H1 (cell line): ENCODE data around the gene BTBD3. TPM values are rescaled to one million over a fixed set of nuclear protein-coding genes. Genes with fewer than 3 reads are reported as not detected.

ENCODE experiments used
- CTCF ChIA-PET: fragments of 300-600 bp; sonication (Branson Sonifier 250); formaldehyde crosslinking; loops from one replicate; lab custom pipeline; 2021; ENCODE audit not compliant: partially characterized antibody; lab: Charles Lee
- POLR2A ChIA-PET: fragments of 300-600 bp; sonication (Branson Sonifier 250); formaldehyde crosslinking; loops from one replicate; lab custom pipeline; 2021; ENCODE audit warnings: inconsistent platforms; ENCODE audit not compliant: partially characterized antibody; lab: Charles Lee
- DNase-seq, 2 experiments: peaks; one replicate each; pipeline versions ENCODE4 v3.0.0 to v3.0.0-alpha.2; 2010 to 2022; ENCODE audit warnings: low spot score in 2 of 2, low read depth in 1 of 2, mixed read lengths in 1 of 2
- FAIRE-seq: peaks from 2 replicates; lab custom pipeline; 2011; peaks lifted over from hg19 to GRCh38; lab: Jason Lieb, UNC
- H2AFZ ChIP-seq: 2 replicates; pipeline ENCODE4 v1.8.1; 2012; ENCODE audit warnings: low read length, inconsistent platforms
- H2AK5ac ChIP-seq: 2 replicates; pipeline ENCODE4 v1.6.1; 2013; ENCODE audit warnings: low read depth, low read length
- H2BK120ac ChIP-seq: replicated peaks from 2 replicates; pipeline ENCODE3; 2013; ENCODE audit warnings: low read depth, low read length, inconsistent platforms
- H2BK12ac ChIP-seq: 2 replicates; pipeline ENCODE4 v1.6.1; 2013; ENCODE audit warnings: low read depth, low read length
- H2BK15ac ChIP-seq: 2 replicates; pipeline ENCODE4 v1.6.1; 2013; ENCODE audit warnings: low read length
- H2BK20ac ChIP-seq: 2 replicates; pipeline ENCODE4 v1.6.1; 2013; ENCODE audit warnings: low read length
- H2BK5ac ChIP-seq: 2 replicates; pipeline ENCODE4 v1.6.1; 2013; ENCODE audit warnings: low read depth, low read length
- H3K14ac ChIP-seq: 2 replicates; pipeline ENCODE4 v1.6.1; 2013; ENCODE audit warnings: inconsistent platforms; ENCODE audit not compliant: insufficient read length
- H3K18ac ChIP-seq: 2 replicates; pipeline ENCODE4 v1.6.1; 2013; ENCODE audit warnings: low read length; ENCODE audit errors: extremely low read depth
- H3K23ac ChIP-seq: 2 replicates; pipeline ENCODE4 v1.6.1; 2013; ENCODE audit warnings: inconsistent platforms; ENCODE audit not compliant: insufficient read length
- H3K23me2 ChIP-seq: 2 replicates; pipeline ENCODE4 v1.6.1; 2013; ENCODE audit warnings: low read depth, low read length
- H3K27ac ChIP-seq: 2 replicates; pipeline ENCODE4 v1.6.1; 2011; ENCODE audit warnings: low read depth, low read length, inconsistent platforms
- H3K27me3 ChIP-seq, 4 experiments: replicated peaks in 1 of 4; 1 replicate in 1 of 4; 2 replicates in 3 of 4; pipeline versions ENCODE4 v1.6.1 to v1.8.1; 2011 to 2013; ENCODE audit warnings: low read length in 3 of 4, mild to moderate bottlenecking in 3 of 4, inconsistent platforms in 2 of 4, mixed read lengths in 2 of 4, moderate library complexity in 1 of 4; ENCODE audit not compliant: control insufficient read depth in 3 of 4, insufficient read depth in 3 of 4; ENCODE audit errors: extremely low read depth in 1 of 4
- H3K36me3 ChIP-seq, 4 experiments: 2 replicates each; pipeline versions ENCODE4 v1.6.1 to v1.8.1; 2011 to 2013; ENCODE audit warnings: mild to moderate bottlenecking in 4 of 4, low read length in 3 of 4, moderate library complexity in 2 of 4, control low read depth in 1 of 4, inconsistent platforms in 1 of 4; ENCODE audit not compliant: insufficient read depth in 4 of 4, control insufficient read depth in 2 of 4
- H3K4ac ChIP-seq: replicated peaks from 2 replicates; pipeline ENCODE3; 2013; ENCODE audit warnings: low read length, low read depth, mixed read lengths, inconsistent platforms; ENCODE audit not compliant: insufficient read length
- H3K4me1 ChIP-seq, 4 experiments: replicated peaks in 1 of 4; 1 replicate in 1 of 4; 2 replicates in 3 of 4; pipeline versions ENCODE4 v1.6.1 to v1.8.1; 2011 to 2013; ENCODE audit warnings: low read length in 3 of 4, inconsistent platforms in 2 of 4, mixed read lengths in 1 of 4; ENCODE audit not compliant: insufficient read depth in 4 of 4, control insufficient read depth in 3 of 4
- H3K4me2 ChIP-seq, 2 experiments: 2 replicates each; pipeline versions ENCODE4 v1.6.1 to v1.8.1; 2011 to 2013; ENCODE audit warnings: low read depth in 2 of 2, low read length in 2 of 2, control low read depth in 1 of 2, inconsistent platforms in 1 of 2, mild to moderate bottlenecking in 1 of 2; ENCODE audit not compliant: insufficient read depth in 1 of 2
- H3K4me3 ChIP-seq, 4 experiments: fragments of 200-600, 300-600 bp in 1 of 4; sonication (generic), shearing (Covaris generic), sonication (Bioruptor Twin) in 1 of 4; 2 replicates each; pipeline versions ENCODE4 v1.5.1 to v1.8.1; 2011 to 2016; ENCODE audit warnings: low read length in 4 of 4, low read depth in 3 of 4, control low read depth in 2 of 4, inconsistent platforms in 2 of 4, mild to moderate bottlenecking in 2 of 4, mixed read lengths in 1 of 4, moderate library complexity in 1 of 4; ENCODE audit not compliant: insufficient read depth in 2 of 4; ENCODE audit errors: extremely low read depth in 1 of 4
- H3K56ac ChIP-seq: replicated peaks from 2 replicates; pipeline ENCODE3; 2013; ENCODE audit warnings: low read depth, mild to moderate bottlenecking, mixed read lengths, low read length, inconsistent platforms; ENCODE audit not compliant: insufficient read length
- H3K79me1 ChIP-seq: 2 replicates; pipeline ENCODE4 v1.6.1; 2013; ENCODE audit warnings: low read depth, low read length, control low read depth
- H3K79me2 ChIP-seq, 2 experiments: 2 replicates each; pipeline versions ENCODE4 v1.6.1 to v1.8.1; 2012 to 2013; ENCODE audit warnings: low read length in 2 of 2, mild to moderate bottlenecking in 2 of 2, inconsistent platforms in 1 of 2; ENCODE audit not compliant: insufficient read depth in 2 of 2, control insufficient read depth in 1 of 2
- H3K9ac ChIP-seq, 4 experiments: replicated peaks in 1 of 4; 1 replicate in 1 of 4; 2 replicates in 3 of 4; pipeline versions ENCODE4 v1.6.1 to v1.8.1; 2011 to 2013; ENCODE audit warnings: low read depth in 3 of 4, low read length in 3 of 4, control low read depth in 2 of 4, mild to moderate bottlenecking in 2 of 4, moderate library complexity in 2 of 4, inconsistent platforms in 1 of 4; ENCODE audit errors: extremely low read depth in 1 of 4
- H3K9me3 ChIP-seq, 2 experiments: 2 replicates each; pipeline versions ENCODE4 v1.6.1 to v1.8.1; 2012 to 2013; ENCODE audit warnings: mild to moderate bottlenecking in 2 of 2, moderate library complexity in 2 of 2, control low read depth in 1 of 2, inconsistent platforms in 1 of 2, low read depth in 1 of 2, low read length in 1 of 2, mixed read lengths in 1 of 2; ENCODE audit not compliant: insufficient read depth in 2 of 2
- H4K20me1 ChIP-seq, 2 experiments: replicated peaks in 1 of 2; 2 replicates each; pipeline versions ENCODE3 to v1.8.1; 2011 to 2013; ENCODE audit warnings: inconsistent platforms in 2 of 2, low read length in 2 of 2, mild to moderate bottlenecking in 1 of 2; ENCODE audit not compliant: insufficient read depth in 2 of 2, control insufficient read depth in 1 of 2
- H4K5ac ChIP-seq: 2 replicates; pipeline ENCODE4 v1.6.1; 2013; ENCODE audit warnings: low read length, low read depth, mixed read lengths, inconsistent platforms; ENCODE audit not compliant: insufficient read length
- H4K8ac ChIP-seq: 2 replicates; pipeline ENCODE4 v1.8.0; 2013; ENCODE audit warnings: mild to moderate bottlenecking, moderate library complexity, low read length, inconsistent platforms; ENCODE audit not compliant: insufficient read depth; ENCODE audit errors: extremely low read depth
- H4K91ac ChIP-seq: replicated peaks from 2 replicates; pipeline ENCODE3; 2013; ENCODE audit warnings: low read length, mixed read lengths, inconsistent platforms; ENCODE audit not compliant: insufficient read length
- CBX5 ChIP-seq: fragments of 300-800, 300-1000 bp; sonication (generic); IDR thresholded peaks from 2 replicates; pipeline ENCODE4 v1.7.1; 2016; ENCODE audit warnings: antibody characterized with exemption, low read length, low read depth
- CREB1 ChIP-seq: IDR thresholded peaks from 2 replicates; pipeline ENCODE4 v1.6.1; 2012; ENCODE audit warnings: inconsistent platforms
- EZH2 ChIP-seq: fragments of 200-600 bp; sonication (generic); IDR thresholded peaks from 2 replicates; pipeline ENCODE4 v1.7.1; 2012; ENCODE audit warnings: low read depth, mild to moderate bottlenecking, moderate library complexity, low read length, inconsistent platforms; ENCODE audit not compliant: severe bottlenecking
- JUN ChIP-seq: IDR thresholded peaks from 2 replicates; pipeline ENCODE4 v1.6.1; 2011; ENCODE audit warnings: low read depth, mild to moderate bottlenecking, improper control_type of control experiment, low read length
- MAFK ChIP-seq: IDR thresholded peaks from 2 replicates; pipeline ENCODE4 v1.6.1; 2012; ENCODE audit warnings: low read depth, mild to moderate bottlenecking, improper control_type of control experiment, low read length
- MAX ChIP-seq: IDR thresholded peaks from 2 replicates; pipeline ENCODE4 v1.6.1; 2012; ENCODE audit warnings: inconsistent platforms
- NRF1 ChIP-seq: IDR thresholded peaks from 2 replicates; pipeline ENCODE4 v1.6.1; 2011; ENCODE audit warnings: mild to moderate bottlenecking, low read depth, low read length, improper control_type of control experiment
- POLR2AphosphoS5 ChIP-seq: IDR thresholded peaks from 2 replicates; pipeline ENCODE4 v1.6.1; 2011; ENCODE audit warnings: low read depth, low read length
- SIX5 ChIP-seq: IDR thresholded peaks from 2 replicates; pipeline ENCODE4 v1.6.1; 2011; ENCODE audit warnings: mild to moderate bottlenecking, low read depth, low read length
- SP1 ChIP-seq: IDR thresholded peaks from 2 replicates; pipeline ENCODE4 v1.6.1; 2011; ENCODE audit warnings: low read depth, low read length
- WGBS, 2 experiments: shearing (Covaris generic) in 1 of 2; methylation state at CpG; one replicate each; pipeline versions ENCODE4 v1.1.6 to v1.1.7; 2013 to 2015; ENCODE audit warnings: low lambda C conversion rate in 2 of 2, mixed read lengths in 2 of 2, inconsistent platforms in 1 of 2, low coverage in 1 of 2, missing lambda C conversion rate in 1 of 2; ENCODE audit not compliant: insufficient replicate concordance in 2 of 2, insufficient coverage in 1 of 2, insufficient read length in 1 of 2; ENCODE audit errors: extremely low coverage in 1 of 2, missing lambda C conversion rate in 1 of 2; 5-methylcytosine and 5-hydroxymethylcytosine counted together
- polyA plus RNA-seq, 7 experiments: library from polyadenylated mRNA; depleted of rRNA in 3 of 7; stranded (reverse) in 5 of 7; unstranded in 2 of 7; fragments of >200 nt in 5 of 7; fragments of 200-250 nt in 2 of 7; gene quantifications; 1 replicate in 5 of 7; 2 replicates in 1 of 7; 4 replicates in 1 of 7; pipeline versions ENCODE4 v1.2.1 to v1.2.3, GENCODE V29; 2011 to 2013; ENCODE audit warnings: missing spikeins in 2 of 7, mixed read lengths in 2 of 7
- total RNA-seq: library from RNA; stranded (reverse); fragmentation: NEBNext Ultra II Directional; extraction: Animal tissue kit (Norgen Biotek cat#: 25700); gene quantifications from 2 replicates; pipeline ENCODE4 v1.2.1, GENCODE V29; 2021

BTBD3 gene
- total and polyA plus RNA-seq, 2 of the 8 experiments (the other 6 are each of a cell fraction or from before 2014, with no cell fraction given), result 36.7 to 45.5 TPM

- CTCF ChIA-PET, result no interaction called here
- FAIRE-seq, result no peak
- H3K14ac ChIP-seq, result no peak overlapping the region
- H2AK5ac ChIP-seq, result no peak overlapping the region
- no peaks in the 10 kb centered on the region for H3K4me1 ChIP-seq
- H3K36me3 ChIP-seq, result no peaks in the 10 kb centered on the region; a peak in 1 of 8 replicates
- no peaks in the 10 kb centered on the region for H3K79me1 ChIP-seq
- H4K91ac ChIP-seq, result no peak overlapping the region
- TF ChIP-seq CREB1 (no peak), MAFK (no peak), CBX5 (no peak), EZH2 (no peak), MAX (no peak), NRF1 (no peak), SP1 (no peak), JUN (no peak), SIX5 (no peak), POLR2AphosphoS5 (no peak)
- H3K23ac ChIP-seq, result no peak overlapping the region
- H4K5ac ChIP-seq, result no peak overlapping the region
- no peak overlapping the region for H2BK20ac ChIP-seq
- no peak overlapping the region for H3K4me3 ChIP-seq
- no peaks in the 10 kb centered on the region for H3K23me2 ChIP-seq
- POLR2A ChIA-PET, result no interaction called here
- 91% methylated on average over 3 of the region's 3 CpGs; no CpG with 5 or more reads in 1 of the 2 experiments for WGBS, 2 experiments
- no peak overlapping the region for H3K27ac ChIP-seq
- no peak overlapping the region for H3K9ac ChIP-seq
- H2BK5ac ChIP-seq, result no peak overlapping the region
- no peaks in the 10 kb centered on the region for H3K27me3 ChIP-seq
- H3K56ac ChIP-seq, result no peak overlapping the region
- no peak overlapping the region for H2AFZ ChIP-seq
- H2BK12ac ChIP-seq, result no peak overlapping the region
- H3K18ac ChIP-seq, result no peak overlapping the region
- H3K79me2 ChIP-seq, result no peaks in the 10 kb centered on the region
- H3K4me2 ChIP-seq, result no peak overlapping the region
- no peak overlapping the region for H4K8ac ChIP-seq
- no peak overlapping the region for H2BK120ac ChIP-seq
- peaks cover 2 to 4% of the 10 kb centered on the region in 2 experiments; a peak in 2 of 4 replicates for H3K9me3 ChIP-seq
- H2BK15ac ChIP-seq, result no peak overlapping the region
- no peak for DNase-seq
- H4K20me1 ChIP-seq, result no peaks in the 10 kb centered on the region
- H3K4ac ChIP-seq, result no peak overlapping the region
Measured at GRCh38 chr20:11951696-11952095, 34.0 kb downstream of the BTBD3 start.
